ENCODE measurements around the gene ATRNL1. TPM values are rescaled to one million over a fixed set of nuclear protein-coding genes. Genes with fewer than 3 reads are reported as not detected.

ATRNL1 gene
- total RNA-seq, 1 experiment from 2014 or later = 28.7 TPM

DNA sequence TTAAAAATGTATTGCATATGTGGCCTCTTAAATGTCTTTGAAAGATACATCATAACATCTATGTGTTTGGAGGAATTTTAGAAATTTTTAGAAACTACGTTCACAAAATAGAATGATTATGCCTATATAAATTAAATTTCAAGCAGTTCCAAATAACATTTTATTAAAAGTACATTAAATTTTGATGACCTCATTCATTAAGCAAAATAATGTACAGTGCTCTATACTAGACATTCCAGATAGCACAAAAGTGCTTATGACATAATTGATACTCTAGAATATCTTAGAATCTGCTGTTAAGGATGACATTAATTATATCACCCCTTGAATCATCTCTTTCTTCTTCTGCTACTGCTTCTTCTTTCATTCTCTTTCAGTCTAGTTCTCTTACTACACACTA, 650.9 kb downstream of the ATRNL1 start (continued):
- TF ChIP-seq, protein P1, sequence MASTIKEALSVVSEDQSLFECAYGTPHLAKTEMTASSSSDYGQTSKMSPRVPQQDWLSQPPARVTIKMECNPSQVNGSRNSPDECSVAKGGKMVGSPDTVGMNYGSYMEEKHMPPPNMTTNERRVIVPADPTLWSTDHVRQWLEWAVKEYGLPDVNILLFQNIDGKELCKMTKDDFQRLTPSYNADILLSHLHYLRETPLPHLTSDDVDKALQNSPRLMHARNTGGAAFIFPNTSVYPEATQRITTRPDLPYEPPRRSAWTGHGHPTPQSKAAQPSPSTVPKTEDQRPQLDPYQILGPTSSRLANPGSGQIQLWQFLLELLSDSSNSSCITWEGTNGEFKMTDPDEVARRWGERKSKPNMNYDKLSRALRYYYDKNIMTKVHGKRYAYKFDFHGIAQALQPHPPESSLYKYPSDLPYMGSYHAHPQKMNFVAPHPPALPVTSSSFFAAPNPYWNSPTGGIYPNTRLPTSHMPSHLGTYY (CRISPR knock-in tag; IDR thresholded peaks at IDR 0.05) = no peak
- no peak for TF ChIP-seq NFYB (CRISPR knock-in tag; conservative IDR thresholded peaks at IDR 0.05; ENCODE audit: low read depth)

DNA sequence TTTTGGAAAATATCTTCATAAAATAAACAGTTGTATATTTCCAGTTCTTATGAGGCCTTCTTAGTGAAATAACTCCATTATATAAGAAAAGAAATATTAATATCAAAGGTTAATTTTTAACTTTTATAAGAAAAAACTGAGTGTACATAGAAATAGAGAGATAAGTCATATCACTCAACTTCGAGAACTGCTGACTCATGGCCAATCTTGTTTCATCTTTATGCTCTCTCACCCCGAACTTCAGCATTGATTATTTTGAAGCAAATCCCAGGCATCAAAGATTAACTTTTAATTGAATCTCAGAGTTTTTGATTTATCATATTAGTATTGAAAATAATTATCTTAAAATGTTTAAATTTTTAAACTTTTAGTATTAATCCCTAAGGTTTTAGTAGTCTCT, 652.8 kb downstream of the ATRNL1 start:
- ChIA-PET CTCF (no interaction called here), POLR2A (no interaction called here)
- no peaks in the 10 kb centered on the region for H3K27me3 Mint-ChIP-seq (ENCODE audit: low read depth)
- ATAC-seq = no peak
- H3K9me3 Mint-ChIP-seq = peaks cover 8% of the 10 kb centered on the region
- DNase-seq (ENCODE audit: low spot score) = no peak
- no peak overlapping the region for H3K27ac Mint-ChIP-seq
- TF ChIP-seq, protein P2, sequence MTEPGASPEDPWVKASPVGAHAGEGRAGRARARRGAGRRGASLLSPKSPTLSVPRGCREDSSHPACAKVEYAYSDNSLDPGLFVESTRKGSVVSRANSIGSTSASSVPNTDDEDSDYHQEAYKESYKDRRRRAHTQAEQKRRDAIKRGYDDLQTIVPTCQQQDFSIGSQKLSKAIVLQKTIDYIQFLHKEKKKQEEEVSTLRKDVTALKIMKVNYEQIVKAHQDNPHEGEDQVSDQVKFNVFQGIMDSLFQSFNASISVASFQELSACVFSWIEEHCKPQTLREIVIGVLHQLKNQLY (CRISPR knock-in tag; IDR thresholded peaks at IDR 0.05) = no peak
- TF ChIP-seq ZNF219 (CRISPR knock-in tag; IDR thresholded peaks at IDR 0.05; ENCODE audit: borderline replicate concordance) (no peak), SP1 (CRISPR knock-in tag; conservative IDR thresholded peaks at IDR 0.05) (no peak), CREB1 (CRISPR knock-in tag; IDR thresholded peaks at IDR 0.05) (no peak), NR2C2 (CRISPR knock-in tag; IDR thresholded peaks at IDR 0.05) (no peak), OVOL2 (CRISPR knock-in tag; IDR thresholded peaks at IDR 0.05; ENCODE audit: borderline replicate concordance) (no peak), FOXJ3 (CRISPR knock-in tag; IDR thresholded peaks at IDR 0.05; ENCODE audit: borderline replicate concordance) (no peak)
- no peaks in the 10 kb centered on the region for H3K4me1 Mint-ChIP-seq
- H3K36me3 Mint-ChIP-seq = no peaks in the 10 kb centered on the region
- H3K4me3 Mint-ChIP-seq = no peak overlapping the region

DNA sequence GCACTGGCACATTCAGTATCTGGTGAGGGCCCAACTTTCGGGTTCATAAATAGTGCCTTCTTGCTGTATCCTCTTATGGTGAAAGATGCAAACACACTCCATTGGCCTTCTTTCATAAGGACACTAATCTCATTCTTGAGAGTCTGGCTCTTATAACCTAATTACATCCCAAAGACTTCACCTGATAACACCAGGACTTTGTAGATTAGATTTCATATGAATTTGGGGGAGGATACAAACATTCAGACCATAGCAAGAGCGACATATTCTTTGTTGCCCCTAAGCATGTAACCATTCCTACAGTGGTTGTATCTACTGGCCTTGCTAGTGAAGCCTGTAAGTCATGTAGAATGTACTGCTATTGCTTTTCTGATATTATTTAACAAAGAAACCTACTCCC, 654.6 kb downstream of the ATRNL1 start:
- Mint-ChIP-seq H3K27me3 (ENCODE audit: low read depth) (no peaks in the 10 kb centered on the region), H3K4me1 (no peaks in the 10 kb centered on the region), H3K4me3 (no peak overlapping the region), H3K36me3 (no peaks in the 10 kb centered on the region), H3K9me3 (peaks cover 17% of the 10 kb centered on the region), H3K27ac (no peak overlapping the region)
- CTCF ChIA-PET = no interaction called here
- DNase-seq (ENCODE audit: low spot score) (no peak), ATAC-seq (no peak)
- POLR2A ChIA-PET = no interaction called here
- TF ChIP-seq, protein P3, sequence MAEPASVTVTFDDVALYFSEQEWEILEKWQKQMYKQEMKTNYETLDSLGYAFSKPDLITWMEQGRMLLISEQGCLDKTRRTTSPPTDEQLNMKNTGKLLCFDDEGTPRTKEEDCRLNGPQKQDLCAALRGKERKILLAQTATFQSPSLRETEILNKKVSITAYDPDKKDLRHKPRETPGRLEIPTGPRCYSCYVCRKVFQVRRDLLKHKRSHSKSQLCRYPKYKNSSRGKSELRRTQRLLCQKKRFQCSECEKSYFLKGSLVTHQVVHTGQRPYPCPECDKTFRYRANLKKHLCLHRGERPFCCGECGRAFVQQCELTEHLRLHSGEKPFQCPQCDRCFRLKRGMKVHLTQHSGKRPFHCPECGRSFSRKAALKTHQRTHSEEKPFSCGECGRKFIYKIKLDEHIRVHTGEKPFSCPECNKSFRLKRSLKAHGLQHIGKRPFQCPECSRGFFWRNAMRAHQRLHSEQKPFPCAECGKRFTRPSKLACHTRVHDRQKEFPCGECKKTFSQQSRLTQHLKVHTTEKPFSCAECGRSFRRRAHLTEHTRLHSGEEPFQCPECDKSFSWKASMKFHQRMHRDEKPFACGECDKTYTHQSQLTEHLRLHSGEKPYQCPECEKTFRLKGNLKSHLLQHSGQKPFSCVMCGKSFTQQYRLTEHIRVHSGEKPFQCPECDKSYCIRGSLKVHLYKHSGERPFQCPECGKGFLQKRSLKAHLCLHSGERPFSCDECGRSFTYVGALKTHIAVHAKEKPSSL (CRISPR knock-in tag; conservative IDR thresholded peaks at IDR 0.05) = no peak
- TF ChIP-seq ETV6 (CRISPR knock-in tag; IDR thresholded peaks at IDR 0.05) = no peak
- TF ChIP-seq ATF1 (CRISPR knock-in tag; IDR thresholded peaks at IDR 0.05) = no peak
- TF ChIP-seq, protein P4, sequence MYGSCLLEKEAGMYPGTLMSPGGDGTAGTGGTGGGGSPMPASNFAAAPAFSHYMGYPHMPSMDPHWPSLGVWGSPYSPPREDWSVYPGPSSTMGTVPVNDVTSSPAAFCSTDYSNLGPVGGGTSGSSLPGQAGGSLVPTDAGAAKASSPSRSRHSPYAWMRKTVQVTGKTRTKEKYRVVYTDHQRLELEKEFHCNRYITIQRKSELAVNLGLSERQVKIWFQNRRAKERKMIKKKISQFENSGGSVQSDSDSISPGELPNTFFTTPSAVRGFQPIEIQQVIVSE (CRISPR knock-in tag; IDR thresholded peaks at IDR 0.05; ENCODE audit: borderline replicate concordance) = no peak
- TF ChIP-seq, protein P5, sequence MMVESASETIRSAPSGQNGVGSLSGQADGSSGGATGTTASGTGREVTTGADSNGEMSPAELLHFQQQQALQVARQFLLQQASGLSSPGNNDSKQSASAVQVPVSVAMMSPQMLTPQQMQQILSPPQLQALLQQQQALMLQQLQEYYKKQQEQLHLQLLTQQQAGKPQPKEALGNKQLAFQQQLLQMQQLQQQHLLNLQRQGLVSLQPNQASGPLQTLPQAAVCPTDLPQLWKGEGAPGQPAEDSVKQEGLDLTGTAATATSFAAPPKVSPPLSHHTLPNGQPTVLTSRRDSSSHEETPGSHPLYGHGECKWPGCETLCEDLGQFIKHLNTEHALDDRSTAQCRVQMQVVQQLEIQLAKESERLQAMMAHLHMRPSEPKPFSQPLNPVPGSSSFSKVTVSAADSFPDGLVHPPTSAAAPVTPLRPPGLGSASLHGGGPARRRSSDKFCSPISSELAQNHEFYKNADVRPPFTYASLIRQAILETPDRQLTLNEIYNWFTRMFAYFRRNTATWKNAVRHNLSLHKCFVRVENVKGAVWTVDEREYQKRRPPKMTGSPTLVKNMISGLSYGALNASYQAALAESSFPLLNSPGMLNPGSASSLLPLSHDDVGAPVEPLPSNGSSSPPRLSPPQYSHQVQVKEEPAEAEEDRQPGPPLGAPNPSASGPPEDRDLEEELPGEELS (CRISPR knock-in tag; IDR thresholded peaks at IDR 0.05) = no peak
- TF ChIP-seq, protein P6, sequence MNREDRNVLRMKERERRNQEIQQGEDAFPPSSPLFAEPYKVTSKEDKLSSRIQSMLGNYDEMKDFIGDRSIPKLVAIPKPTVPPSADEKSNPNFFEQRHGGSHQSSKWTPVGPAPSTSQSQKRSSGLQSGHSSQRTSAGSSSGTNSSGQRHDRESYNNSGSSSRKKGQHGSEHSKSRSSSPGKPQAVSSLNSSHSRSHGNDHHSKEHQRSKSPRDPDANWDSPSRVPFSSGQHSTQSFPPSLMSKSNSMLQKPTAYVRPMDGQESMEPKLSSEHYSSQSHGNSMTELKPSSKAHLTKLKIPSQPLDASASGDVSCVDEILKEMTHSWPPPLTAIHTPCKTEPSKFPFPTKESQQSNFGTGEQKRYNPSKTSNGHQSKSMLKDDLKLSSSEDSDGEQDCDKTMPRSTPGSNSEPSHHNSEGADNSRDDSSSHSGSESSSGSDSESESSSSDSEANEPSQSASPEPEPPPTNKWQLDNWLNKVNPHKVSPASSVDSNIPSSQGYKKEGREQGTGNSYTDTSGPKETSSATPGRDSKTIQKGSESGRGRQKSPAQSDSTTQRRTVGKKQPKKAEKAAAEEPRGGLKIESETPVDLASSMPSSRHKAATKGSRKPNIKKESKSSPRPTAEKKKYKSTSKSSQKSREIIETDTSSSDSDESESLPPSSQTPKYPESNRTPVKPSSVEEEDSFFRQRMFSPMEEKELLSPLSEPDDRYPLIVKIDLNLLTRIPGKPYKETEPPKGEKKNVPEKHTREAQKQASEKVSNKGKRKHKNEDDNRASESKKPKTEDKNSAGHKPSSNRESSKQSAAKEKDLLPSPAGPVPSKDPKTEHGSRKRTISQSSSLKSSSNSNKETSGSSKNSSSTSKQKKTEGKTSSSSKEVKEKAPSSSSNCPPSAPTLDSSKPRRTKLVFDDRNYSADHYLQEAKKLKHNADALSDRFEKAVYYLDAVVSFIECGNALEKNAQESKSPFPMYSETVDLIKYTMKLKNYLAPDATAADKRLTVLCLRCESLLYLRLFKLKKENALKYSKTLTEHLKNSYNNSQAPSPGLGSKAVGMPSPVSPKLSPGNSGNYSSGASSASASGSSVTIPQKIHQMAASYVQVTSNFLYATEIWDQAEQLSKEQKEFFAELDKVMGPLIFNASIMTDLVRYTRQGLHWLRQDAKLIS (CRISPR knock-in tag; IDR thresholded peaks at IDR 0.05; ENCODE audit: borderline replicate concordance) = no peak
- TF ChIP-seq ESRRA (CRISPR knock-in tag; IDR thresholded peaks at IDR 0.05; ENCODE audit: borderline replicate concordance) = no peak
- TF ChIP-seq, protein P7, sequence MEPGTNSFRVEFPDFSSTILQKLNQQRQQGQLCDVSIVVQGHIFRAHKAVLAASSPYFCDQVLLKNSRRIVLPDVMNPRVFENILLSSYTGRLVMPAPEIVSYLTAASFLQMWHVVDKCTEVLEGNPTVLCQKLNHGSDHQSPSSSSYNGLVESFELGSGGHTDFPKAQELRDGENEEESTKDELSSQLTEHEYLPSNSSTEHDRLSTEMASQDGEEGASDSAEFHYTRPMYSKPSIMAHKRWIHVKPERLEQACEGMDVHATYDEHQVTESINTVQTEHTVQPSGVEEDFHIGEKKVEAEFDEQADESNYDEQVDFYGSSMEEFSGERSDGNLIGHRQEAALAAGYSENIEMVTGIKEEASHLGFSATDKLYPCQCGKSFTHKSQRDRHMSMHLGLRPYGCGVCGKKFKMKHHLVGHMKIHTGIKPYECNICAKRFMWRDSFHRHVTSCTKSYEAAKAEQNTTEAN (CRISPR knock-in tag; IDR thresholded peaks at IDR 0.05) = no peak
- TF ChIP-seq, protein P8, sequence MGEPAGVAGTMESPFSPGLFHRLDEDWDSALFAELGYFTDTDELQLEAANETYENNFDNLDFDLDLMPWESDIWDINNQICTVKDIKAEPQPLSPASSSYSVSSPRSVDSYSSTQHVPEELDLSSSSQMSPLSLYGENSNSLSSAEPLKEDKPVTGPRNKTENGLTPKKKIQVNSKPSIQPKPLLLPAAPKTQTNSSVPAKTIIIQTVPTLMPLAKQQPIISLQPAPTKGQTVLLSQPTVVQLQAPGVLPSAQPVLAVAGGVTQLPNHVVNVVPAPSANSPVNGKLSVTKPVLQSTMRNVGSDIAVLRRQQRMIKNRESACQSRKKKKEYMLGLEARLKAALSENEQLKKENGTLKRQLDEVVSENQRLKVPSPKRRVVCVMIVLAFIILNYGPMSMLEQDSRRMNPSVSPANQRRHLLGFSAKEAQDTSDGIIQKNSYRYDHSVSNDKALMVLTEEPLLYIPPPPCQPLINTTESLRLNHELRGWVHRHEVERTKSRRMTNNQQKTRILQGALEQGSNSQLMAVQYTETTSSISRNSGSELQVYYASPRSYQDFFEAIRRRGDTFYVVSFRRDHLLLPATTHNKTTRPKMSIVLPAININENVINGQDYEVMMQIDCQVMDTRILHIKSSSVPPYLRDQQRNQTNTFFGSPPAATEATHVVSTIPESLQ (CRISPR knock-in tag; IDR thresholded peaks at IDR 0.05) = no peak
- no peak for TF ChIP-seq PRRX2 (CRISPR knock-in tag; IDR thresholded peaks at IDR 0.05)
